Thyroid gland (tissue), 4 donors: ENCODE results near the gene EFTUD2.

Experiments used
- POLR2A ChIP-seq, 2 donors: fragments of 450-650 bp; IDR thresholded peaks; one replicate each; pipeline ENCODE4 v1.6.1; 2017; ENCODE audit warnings: antibody characterized with exemption in 2 of 2, mild to moderate bottlenecking in 2 of 2, moderate library complexity in 1 of 2
- TF ChIP-seq, protein P1 (sequence below), 6 experiments: fragments of 200-600 bp in 3 of 6; fragments of 450-650 bp in 3 of 6; sonication (generic) in 3 of 6; IDR thresholded peaks; one replicate each; pipeline ENCODE4 v1.5.1; 2016 to 2019; ENCODE audit warnings: antibody characterized with exemption in 6 of 6, mild to moderate bottlenecking in 2 of 6, inconsistent platforms in 1 of 6, moderate library complexity in 1 of 6

- TF ChIP-seq, protein P1, sequence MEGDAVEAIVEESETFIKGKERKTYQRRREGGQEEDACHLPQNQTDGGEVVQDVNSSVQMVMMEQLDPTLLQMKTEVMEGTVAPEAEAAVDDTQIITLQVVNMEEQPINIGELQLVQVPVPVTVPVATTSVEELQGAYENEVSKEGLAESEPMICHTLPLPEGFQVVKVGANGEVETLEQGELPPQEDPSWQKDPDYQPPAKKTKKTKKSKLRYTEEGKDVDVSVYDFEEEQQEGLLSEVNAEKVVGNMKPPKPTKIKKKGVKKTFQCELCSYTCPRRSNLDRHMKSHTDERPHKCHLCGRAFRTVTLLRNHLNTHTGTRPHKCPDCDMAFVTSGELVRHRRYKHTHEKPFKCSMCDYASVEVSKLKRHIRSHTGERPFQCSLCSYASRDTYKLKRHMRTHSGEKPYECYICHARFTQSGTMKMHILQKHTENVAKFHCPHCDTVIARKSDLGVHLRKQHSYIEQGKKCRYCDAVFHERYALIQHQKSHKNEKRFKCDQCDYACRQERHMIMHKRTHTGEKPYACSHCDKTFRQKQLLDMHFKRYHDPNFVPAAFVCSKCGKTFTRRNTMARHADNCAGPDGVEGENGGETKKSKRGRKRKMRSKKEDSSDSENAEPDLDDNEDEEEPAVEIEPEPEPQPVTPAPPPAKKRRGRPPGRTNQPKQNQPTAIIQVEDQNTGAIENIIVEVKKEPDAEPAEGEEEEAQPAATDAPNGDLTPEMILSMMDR (IDR thresholded peaks at IDR 0.05), result no peak
- TF ChIP-seq POLR2A (IDR thresholded peaks at IDR 0.05), result no peak
Observed at GRCh38 chr17:44848257-44848795, 50.9 kb downstream of the EFTUD2 start.
